HG02623 (cell line): Measurements from ENCODE around the gene RSPH9.

Source experiments
- ATAC-seq: cut with Tn5 transposase; IDR thresholded peaks from one replicate; pipeline ENCODE4 v1.9.1; 2021; ENCODE audit warnings: moderate library complexity; ENCODE audit not compliant: unreplicated experiment

The RSPH9 gene

DNA sequence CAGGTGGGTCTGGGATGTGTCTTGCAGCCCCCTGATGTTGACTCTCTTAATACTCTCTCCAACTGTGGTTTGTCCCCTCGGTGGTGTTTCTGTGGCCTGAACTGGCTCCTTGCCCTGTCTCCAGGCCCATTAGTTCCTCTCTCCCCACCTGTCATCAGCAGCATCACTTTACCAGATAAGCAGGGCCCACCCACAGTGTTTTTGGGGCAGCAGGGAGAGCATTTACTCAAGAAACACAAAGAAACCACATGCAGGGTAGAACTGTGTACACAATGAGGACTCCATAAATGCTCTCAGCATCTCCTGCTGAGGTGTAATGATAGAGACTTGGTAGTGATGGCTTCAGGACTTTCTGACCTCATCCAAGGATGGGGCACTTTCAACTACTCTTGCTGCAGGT, 62.9 kb downstream of the RSPH9 start:
- no peak for ATAC-seq

GRCh38 chr6:43708860-43709653, 64.2 kb downstream of the RSPH9 start:
- no peak for ATAC-seq

GRCh38 chr6:43709654-43710303, 64.9 kb downstream of the RSPH9 start:
- no peak for ATAC-seq

DNA sequence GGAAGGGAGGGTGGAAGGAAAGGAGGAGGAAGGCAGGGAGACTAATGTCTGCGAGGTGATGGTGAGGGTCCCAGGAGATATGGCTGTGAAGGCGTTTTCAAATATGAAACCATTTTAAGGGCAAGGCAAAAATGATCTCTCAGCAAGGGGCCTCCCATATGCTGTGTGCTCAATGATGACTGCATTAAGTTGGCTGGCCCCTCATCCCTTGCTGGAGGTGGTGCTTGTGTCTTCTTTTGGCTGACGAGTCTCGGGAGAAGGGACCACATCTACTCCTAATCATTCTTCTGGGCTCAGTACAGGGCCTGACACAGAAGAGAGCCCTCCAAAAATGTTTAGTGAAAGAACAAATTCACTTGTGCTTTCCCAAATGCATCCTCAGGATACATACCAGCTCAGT, 65.7 kb downstream of the RSPH9 start:
- ATAC-seq: no peak

- no peak for ATAC-seq
Measured at GRCh38 chr6:43712579-43712978, 67.7 kb downstream of the RSPH9 start.

DNA sequence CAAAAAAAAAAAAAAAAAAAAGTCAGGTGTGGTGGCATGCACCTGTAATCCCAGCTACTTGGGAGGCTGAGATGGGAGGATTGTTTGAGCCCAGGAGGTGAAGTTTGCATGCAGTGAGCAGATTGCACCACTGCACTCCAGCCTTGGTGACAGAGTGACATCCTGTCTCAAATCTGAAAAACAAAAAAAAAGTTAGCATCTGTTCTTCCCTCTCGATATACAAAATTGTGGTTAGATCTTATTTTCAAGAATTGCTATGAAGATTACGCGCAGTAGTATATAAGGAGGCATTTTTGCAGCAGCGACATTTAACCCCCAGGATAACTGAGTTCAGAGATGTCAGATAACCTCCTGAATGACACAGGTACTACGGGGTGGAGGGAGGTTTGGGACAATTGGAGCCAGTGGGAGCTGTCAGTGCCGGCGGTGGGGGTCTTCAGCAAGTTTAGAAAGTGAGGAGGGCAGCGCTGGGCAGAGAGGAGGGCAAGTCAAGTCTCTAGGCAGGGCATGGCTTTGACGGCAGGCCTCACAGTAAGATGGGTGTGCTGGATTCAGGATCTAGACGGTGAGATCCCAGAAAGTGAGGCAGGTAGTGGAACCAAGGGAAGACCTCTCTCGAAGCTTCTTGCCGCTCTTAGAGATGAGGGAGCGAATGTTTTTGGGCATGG, 68.9 kb downstream of the RSPH9 start:
- no peak for ATAC-seq

DNA sequence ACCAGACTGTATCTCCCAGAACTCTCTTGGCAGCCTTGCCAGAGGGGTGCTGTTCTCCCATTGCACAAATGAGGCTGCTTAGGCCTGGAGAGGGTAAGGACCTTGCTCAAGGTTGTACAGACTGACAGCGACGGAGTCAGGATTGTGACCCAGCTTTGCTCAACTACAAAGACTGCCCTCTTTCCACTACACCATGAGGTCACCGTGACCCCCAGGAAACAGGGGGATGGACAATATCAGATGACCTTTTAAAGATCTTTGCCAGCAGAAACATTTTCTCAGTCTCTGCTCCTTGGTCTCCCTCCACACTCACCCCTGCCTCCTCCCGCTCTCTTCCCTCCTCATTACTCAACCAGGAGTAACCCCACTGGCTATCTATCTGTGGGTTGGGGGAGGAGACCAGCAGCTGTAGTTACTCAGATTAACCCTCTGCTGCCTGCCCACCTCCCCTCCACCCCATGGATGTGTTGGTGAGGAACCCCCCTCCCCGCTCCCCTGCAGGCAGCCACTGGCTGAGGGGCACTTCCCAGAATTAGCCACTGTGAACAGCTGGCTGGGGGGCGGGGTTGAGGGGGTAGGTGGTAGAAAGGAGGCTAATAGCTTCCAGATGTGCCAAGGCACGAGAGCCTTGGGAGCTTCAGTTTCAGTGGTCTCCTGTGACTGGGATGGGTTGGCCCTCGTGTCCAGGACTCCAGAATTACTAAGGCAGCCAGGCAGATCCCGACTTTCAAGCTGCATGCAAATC, 69.6 kb downstream of the RSPH9 start:
- peak; percentile 13 for ATAC-seq

GRCh38 chr6:43715056-43715788, 70.4 kb downstream of the RSPH9 start:
- ATAC-seq: peak; percentile 87

DNA sequence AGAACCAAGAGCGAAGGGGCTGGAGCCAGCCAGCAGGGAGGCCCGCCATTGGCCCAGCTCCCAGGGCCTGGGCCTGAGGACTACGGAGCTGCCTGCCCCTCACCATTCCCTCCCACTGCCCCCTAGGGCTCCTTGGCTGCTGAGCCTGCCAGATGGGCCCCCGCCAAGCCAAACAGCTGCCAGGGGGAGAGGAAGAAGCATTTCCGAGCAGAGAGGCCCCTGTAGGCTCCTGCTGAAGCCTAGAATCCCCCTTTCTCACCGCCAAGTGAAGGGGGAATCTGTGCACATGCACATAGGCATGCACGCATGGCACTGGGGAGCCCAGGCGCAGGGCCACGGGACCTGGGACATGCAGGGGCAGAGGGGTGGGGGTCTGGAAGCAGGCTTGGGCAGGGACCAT, 71.3 kb downstream of the RSPH9 start:
- no peak for ATAC-seq

GRCh38 chr6:43717389-43717788, 72.6 kb downstream of the RSPH9 start:
- no peak for ATAC-seq

DNA sequence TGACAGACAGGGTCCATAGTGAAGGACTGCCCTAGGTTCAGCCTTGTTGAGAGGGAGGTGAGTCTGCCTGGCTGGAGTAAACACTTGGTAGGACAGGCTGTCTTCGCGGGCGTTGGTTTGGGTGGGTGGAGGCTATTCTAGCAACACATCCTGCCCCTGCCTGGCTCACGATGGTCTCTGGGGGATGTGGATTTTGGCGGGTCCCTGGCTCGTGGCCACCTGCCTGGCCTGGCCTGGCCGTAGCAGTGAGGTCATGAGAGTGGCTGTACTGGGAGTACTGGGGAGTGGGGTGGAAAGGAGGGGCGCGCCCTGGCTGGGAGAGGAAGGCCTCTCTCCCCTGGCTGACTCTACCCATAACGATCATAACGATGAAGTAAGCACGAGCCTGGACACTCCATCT, 73.0 kb downstream of the RSPH9 start:
- ATAC-seq: no peak

GRCh38 chr6:43718387-43719105, 73.7 kb downstream of the RSPH9 start:
- ATAC-seq: no peak

- no peak for ATAC-seq
Measured at GRCh38 chr6:43719511-43719910, 74.7 kb downstream of the RSPH9 start.

DNA sequence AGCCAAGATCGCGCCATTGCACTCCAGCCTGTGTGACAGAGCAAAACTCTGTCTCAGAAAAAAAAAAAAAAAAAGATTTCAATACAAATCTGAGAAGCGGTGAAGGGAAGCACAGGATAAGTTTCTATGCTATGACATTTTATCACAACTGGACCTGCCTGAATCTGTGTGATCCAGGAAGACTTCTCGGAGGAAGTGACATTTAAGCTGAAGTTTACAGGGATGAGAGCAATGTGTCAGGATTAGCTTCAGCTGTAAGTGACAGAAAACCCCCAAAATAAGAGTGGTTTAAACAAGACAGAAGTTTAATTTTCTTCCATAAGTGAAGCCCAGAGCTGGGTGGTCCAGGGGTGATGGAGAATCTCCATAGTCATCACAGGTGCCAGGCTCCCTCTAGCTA, 76.2 kb downstream of the RSPH9 start:
- ATAC-seq: no peak
